HL-60 (cell line): ENCODE results near the gene ATXN3L.
A peak's percentile ranks its signal among the peaks of the same experiment; 100 is the strongest.

Experiments
- DNase-seq, 2 experiments: peaks; one replicate each; pipeline ENCODE4 v3.0.0-alpha.2; 2010 to 2020; ENCODE audit warnings: low read depth in 1 of 2, low spot score in 1 of 2
- H3K27ac ChIP-seq: fragments of 250-450 bp; sonication (Bioruptor Pico); replicated peaks from 2 replicates; pipeline ENCODE4 v1.5.1; 2020; ENCODE audit warnings: mild to moderate bottlenecking, moderate library complexity
- H3K27me3 ChIP-seq: fragments of 250-450 bp; sonication (Bioruptor Pico); 2 replicates; pipeline ENCODE4 v1.5.1; 2021; ENCODE audit warnings: mild to moderate bottlenecking, moderate library complexity; ENCODE audit not compliant: insufficient read depth, poor library complexity, severe bottlenecking
- H3K4me3 ChIP-seq: replicated peaks from 2 replicates; pipeline ENCODE4 v1.5.1; 2011; ENCODE audit warnings: mild to moderate bottlenecking, control low read depth, low read length; ENCODE audit not compliant: insufficient read depth
- CTCF ChIP-seq: IDR thresholded peaks from one replicate; pipeline ENCODE4 v1.5.1; 2011; ENCODE audit warnings: low read length, control low read depth, inconsistent platforms; ENCODE audit not compliant: insufficient read depth
- GABPA ChIP-seq: IDR thresholded peaks from 2 replicates; pipeline ENCODE4 v1.6.1; 2012; ENCODE audit warnings: low read depth
- POLR2AphosphoS5 ChIP-seq: IDR thresholded peaks from 2 replicates; pipeline ENCODE4 v1.6.1; 2012; ENCODE audit warnings: low read depth
- REST ChIP-seq: IDR thresholded peaks from 2 replicates; pipeline ENCODE4 v1.6.1; 2012; ENCODE audit warnings: low read depth; ENCODE audit not compliant: insufficient replicate concordance
- SPI1 ChIP-seq: IDR thresholded peaks from 2 replicates; pipeline ENCODE4 v1.6.1; 2012; ENCODE audit warnings: low read depth, mild to moderate bottlenecking, borderline replicate concordance

ATXN3L gene

GRCh38 chrX:13283950-13284546 lies 35.8 kb downstream of the ATXN3L start:
- Histone ChIP-seq H3K27me3 (no peaks in the 10 kb centered on the region), H3K27ac (peak overlapping the region; percentile 27; the same call in 1 of the 2 replicates), H3K4me3 (no peak overlapping the region)
- no peak for TF ChIP-seq CTCF
- no peak for TF ChIP-seq REST
- TF ChIP-seq SPI1 = no peak
- TF ChIP-seq GABPA = no peak
- no peak for TF ChIP-seq POLR2AphosphoS5
- DNase-seq = no peak

- DNase-seq = peak; percentile 11 to 77
- H3K4me3 ChIP-seq = no peak overlapping the region
- H3K27me3 ChIP-seq = no peaks in the 10 kb centered on the region
- TF ChIP-seq POLR2AphosphoS5 (no peak), SPI1 (peak; percentile 39; the same call in 1 of the 2 replicates)
- peak overlapping the region; percentile 27; the same call in 1 of the 2 replicates for H3K27ac ChIP-seq
Measured at GRCh38 chrX:13283512-13283911, 36.3 kb downstream of the ATXN3L start.

- no peak for DNase-seq
- Histone ChIP-seq H3K27ac (no peak overlapping the region), H3K4me3 (no peak overlapping the region), H3K27me3 (no peaks in the 10 kb centered on the region)
- TF ChIP-seq POLR2AphosphoS5 (no peak), GABPA (no peak), REST (no peak), CTCF (no peak), SPI1 (no peak)
Measured at GRCh38 chrX:13281289-13281688, 38.6 kb downstream of the ATXN3L start.

- no peak for TF ChIP-seq POLR2AphosphoS5
- TF ChIP-seq SPI1 = no peak
- TF ChIP-seq GABPA = no peak
- no peak for TF ChIP-seq CTCF
- no peak for TF ChIP-seq REST
- DNase-seq = no peak
- Histone ChIP-seq H3K27ac (no peak overlapping the region), H3K27me3 (no peaks in the 10 kb centered on the region), H3K4me3 (no peak overlapping the region)
Measured at GRCh38 chrX:13279279-13280018, 40.4 kb downstream of the ATXN3L start.
